Nephron (organoid): Measurements from ENCODE around the gene RBM28.
A peak's percentile ranks its signal among the peaks of the same experiment; 100 is the strongest.

Experiments used
- H3K27ac Mint-ChIP-seq, 3 experiments: 2 replicates each; pipeline ENCODE4 v1.8.0; 2020; ENCODE audit warnings: mixed read lengths in 3 of 3, mild to moderate bottlenecking in 2 of 3, moderate library complexity in 1 of 3
- H3K27me3 Mint-ChIP-seq: 2 replicates; pipeline ENCODE4 v1.8.0; 2021; ENCODE audit warnings: low read depth, mild to moderate bottlenecking, moderate library complexity, mixed read lengths
- H3K36me3 Mint-ChIP-seq: 2 replicates; pipeline ENCODE4 v1.8.0; 2020; ENCODE audit warnings: low read depth, mixed read lengths
- H3K4me1 Mint-ChIP-seq: 2 replicates; pipeline ENCODE4 v1.8.0; 2020; ENCODE audit warnings: mixed read lengths
- H3K4me3 Mint-ChIP-seq, 3 experiments: 2 replicates each; pipeline ENCODE4 v1.8.0; 2020; ENCODE audit warnings: mild to moderate bottlenecking in 3 of 3, mixed read lengths in 3 of 3, moderate library complexity in 2 of 3
- H3K9me3 Mint-ChIP-seq: 2 replicates; pipeline ENCODE4 v1.8.0; 2020; ENCODE audit warnings: mixed read lengths
- TF ChIP-seq, protein P1 (sequence below), 3 experiments: fragments of 200-600 bp; sonication (generic); IDR thresholded peaks; one replicate each; pipeline ENCODE4 v1.5.0; 2021; ENCODE audit warnings: antibody characterized with exemption in 3 of 3; ENCODE audit not compliant: unreplicated experiment in 3 of 3

The RBM28 gene

DNA sequence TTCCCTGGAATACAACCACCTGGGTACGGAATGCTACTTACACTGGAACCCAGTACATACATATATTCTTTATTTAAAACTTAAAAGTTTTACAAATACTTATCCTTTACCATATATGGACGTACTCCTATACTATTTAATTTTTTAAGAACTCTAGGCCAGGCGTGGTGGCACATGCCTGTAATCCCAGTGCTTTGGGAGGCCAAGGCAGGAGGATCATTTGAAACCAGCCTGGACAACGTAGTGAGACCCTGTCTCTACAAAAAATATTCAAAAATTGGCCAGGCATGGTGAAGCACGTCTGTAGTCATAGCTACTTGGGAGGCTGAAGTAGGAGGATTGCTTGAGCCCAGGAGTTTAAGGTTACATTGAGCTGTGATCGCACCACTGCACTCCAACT is 2.0 kb downstream of the RBM28 start:
- H3K27ac Mint-ChIP-seq = peak overlapping the region in 1 of 3 experiments; percentile 91
- H3K4me1 Mint-ChIP-seq = peaks cover 23% of the 10 kb centered on the region
- H3K9me3 Mint-ChIP-seq = no peaks in the 10 kb centered on the region
- TF ChIP-seq, protein P1, sequence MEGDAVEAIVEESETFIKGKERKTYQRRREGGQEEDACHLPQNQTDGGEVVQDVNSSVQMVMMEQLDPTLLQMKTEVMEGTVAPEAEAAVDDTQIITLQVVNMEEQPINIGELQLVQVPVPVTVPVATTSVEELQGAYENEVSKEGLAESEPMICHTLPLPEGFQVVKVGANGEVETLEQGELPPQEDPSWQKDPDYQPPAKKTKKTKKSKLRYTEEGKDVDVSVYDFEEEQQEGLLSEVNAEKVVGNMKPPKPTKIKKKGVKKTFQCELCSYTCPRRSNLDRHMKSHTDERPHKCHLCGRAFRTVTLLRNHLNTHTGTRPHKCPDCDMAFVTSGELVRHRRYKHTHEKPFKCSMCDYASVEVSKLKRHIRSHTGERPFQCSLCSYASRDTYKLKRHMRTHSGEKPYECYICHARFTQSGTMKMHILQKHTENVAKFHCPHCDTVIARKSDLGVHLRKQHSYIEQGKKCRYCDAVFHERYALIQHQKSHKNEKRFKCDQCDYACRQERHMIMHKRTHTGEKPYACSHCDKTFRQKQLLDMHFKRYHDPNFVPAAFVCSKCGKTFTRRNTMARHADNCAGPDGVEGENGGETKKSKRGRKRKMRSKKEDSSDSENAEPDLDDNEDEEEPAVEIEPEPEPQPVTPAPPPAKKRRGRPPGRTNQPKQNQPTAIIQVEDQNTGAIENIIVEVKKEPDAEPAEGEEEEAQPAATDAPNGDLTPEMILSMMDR (IDR thresholded peaks at IDR 0.05; ENCODE audit: unreplicated experiment in 3 of 3) = no peak
- H3K27me3 Mint-ChIP-seq = no peaks in the 10 kb centered on the region
- H3K4me3 Mint-ChIP-seq = peak overlapping the region; percentile 96 to 98 (median 97)
- H3K36me3 Mint-ChIP-seq = peaks cover 14% of the 10 kb centered on the region

DNA sequence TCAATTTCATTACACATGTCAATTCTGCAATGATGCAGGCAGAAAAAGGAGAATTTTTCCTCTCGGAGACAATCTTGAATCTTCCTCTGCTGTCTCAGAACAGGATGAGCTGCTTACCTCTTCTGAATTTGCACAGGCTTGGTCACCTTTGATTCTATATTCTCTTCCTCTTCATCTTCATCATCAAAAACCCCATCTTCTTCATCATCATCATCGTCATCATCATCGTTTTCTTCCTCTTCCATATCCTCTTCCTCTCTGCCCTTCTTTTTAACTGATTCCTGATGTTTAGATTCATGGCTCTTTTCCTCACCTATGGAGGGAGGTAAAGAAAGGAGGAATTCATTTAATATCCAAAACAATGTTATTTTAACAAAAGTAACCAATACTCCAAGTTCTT is 8.0 kb downstream of the RBM28 start:
- peaks cover 3% of the 10 kb centered on the region for H3K4me1 Mint-ChIP-seq
- no peak overlapping the region for H3K27ac Mint-ChIP-seq
- no peak overlapping the region for H3K4me3 Mint-ChIP-seq
- TF ChIP-seq, protein P1 (IDR thresholded peaks at IDR 0.05; ENCODE audit: unreplicated experiment in 3 of 3) = no peak
- peaks cover 54% of the 10 kb centered on the region for H3K36me3 Mint-ChIP-seq
- H3K27me3 Mint-ChIP-seq = no peaks in the 10 kb centered on the region
- H3K9me3 Mint-ChIP-seq = no peaks in the 10 kb centered on the region

DNA sequence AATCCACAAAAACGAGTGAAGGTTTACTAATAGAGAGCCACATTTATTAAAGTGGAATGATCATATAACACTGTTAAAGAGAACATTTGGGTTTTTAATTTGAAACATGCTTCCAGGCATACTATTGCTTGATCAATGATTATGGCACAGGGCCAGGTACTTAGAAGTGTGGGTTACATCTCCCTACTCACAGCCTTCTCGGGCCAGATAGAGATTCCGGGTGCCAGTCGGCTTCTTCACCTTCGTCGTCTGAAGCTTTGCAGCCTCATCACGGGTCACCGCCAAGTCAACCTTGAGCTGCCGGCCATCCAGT is 19.4 kb downstream of the RBM28 start:
- H3K27me3 Mint-ChIP-seq = no peaks in the 10 kb centered on the region
- no peak overlapping the region for H3K27ac Mint-ChIP-seq
- H3K36me3 Mint-ChIP-seq = peaks cover 69% of the 10 kb centered on the region
- no peaks in the 10 kb centered on the region for H3K4me1 Mint-ChIP-seq
- H3K4me3 Mint-ChIP-seq = no peak overlapping the region
- H3K9me3 Mint-ChIP-seq = no peaks in the 10 kb centered on the region
- TF ChIP-seq, protein P1 (IDR thresholded peaks at IDR 0.05; ENCODE audit: unreplicated experiment in 3 of 3) = no peak

DNA sequence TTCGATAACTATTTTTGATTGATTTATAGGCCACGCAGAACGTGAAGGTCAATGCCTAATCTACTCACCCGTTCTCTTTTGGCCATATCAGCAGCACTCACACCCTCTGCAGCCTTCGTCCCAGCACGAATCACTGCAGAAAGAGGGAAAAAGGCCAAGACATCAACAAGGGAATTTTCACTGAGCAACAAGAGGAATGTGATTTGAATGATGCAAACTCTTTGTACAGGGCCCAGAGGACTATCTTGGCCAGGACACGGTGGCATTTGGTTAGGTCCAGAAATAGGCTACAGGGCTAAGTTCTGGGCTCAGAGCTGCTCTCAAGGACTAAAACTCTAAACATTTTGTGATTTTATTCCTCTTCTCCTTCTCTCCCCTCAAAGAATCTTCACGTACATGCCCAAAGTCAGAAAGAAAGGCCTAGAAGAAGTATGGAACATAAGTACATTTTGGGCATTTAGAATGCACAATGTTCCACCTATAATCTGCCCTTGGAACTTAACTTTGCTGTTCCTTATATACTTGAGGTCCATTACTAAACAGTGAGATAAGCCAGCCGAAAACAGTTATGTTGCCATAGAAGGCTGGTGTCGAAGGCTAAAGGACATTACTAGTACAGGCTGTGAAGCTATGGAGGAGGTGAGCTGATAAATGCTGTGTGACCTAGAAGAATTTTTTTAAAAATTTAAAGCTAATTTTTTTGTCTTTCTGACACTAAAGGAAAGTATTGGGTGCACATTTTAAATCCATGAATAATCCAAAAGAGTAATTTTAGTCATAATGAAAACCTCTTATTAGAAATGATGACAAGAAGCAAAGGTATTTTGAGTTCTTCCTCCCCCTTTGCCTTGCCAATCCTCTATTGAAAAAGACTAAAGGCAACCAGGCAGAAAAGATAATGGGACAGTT is 20.0 kb downstream of the RBM28 start:
- peaks cover 75% of the 10 kb centered on the region for H3K36me3 Mint-ChIP-seq
- no peaks in the 10 kb centered on the region for H3K4me1 Mint-ChIP-seq
- TF ChIP-seq, protein P1 (IDR thresholded peaks at IDR 0.05; ENCODE audit: unreplicated experiment in 3 of 3) = no peak

DNA sequence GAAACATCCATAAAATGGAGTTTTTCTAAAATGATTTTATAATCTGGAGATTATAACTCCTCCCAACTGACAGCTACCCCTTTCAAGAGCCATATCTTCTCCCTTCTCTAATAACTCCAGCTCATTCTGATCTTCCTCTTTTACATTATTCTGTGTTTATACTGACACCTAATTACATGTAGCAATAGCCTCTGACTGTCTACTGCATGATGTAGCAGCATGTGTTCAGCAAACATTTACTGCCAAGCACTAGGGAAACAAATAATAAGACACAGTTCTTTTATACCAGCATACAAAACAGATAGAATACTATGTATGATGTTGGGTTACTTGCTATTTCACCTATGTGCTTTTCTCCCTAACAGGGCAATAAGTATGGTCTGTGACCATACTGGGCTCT is 20.7 kb downstream of the RBM28 start:
- Mint-ChIP-seq H3K4me1 (no peaks in the 10 kb centered on the region), H3K4me3 (no peak overlapping the region), H3K9me3 (no peaks in the 10 kb centered on the region), H3K27ac (no peak overlapping the region), H3K27me3 (no peaks in the 10 kb centered on the region), H3K36me3 (peaks cover 76% of the 10 kb centered on the region)
- TF ChIP-seq, protein P1 (IDR thresholded peaks at IDR 0.05; ENCODE audit: unreplicated experiment in 3 of 3) = no peak

More for the DNA sequence above, 20.0 kb downstream of the RBM28 start:
- Mint-ChIP-seq H3K27me3 (no peaks in the 10 kb centered on the region), H3K4me3 (no peak overlapping the region), H3K9me3 (no peaks in the 10 kb centered on the region), H3K27ac (no peak overlapping the region)
